Tibial nerve (tissue), 4 donors: Measurements from ENCODE around the gene SF3B1.

ENCODE experiments used
- EP300 ChIP-seq, 2 donors: sonication (generic); formaldehyde crosslinking; IDR thresholded peaks; one replicate each; pipeline ENCODE4 v1.6.1; 2017; ENCODE audit warnings: antibody characterized with exemption in 2 of 2, mild to moderate bottlenecking in 1 of 2
- POLR2A ChIP-seq, 2 donors: fragments of 450-650 bp; IDR thresholded peaks; one replicate each; pipeline ENCODE4 v1.6.1; 2017; ENCODE audit warnings: antibody characterized with exemption in 2 of 2, mild to moderate bottlenecking in 2 of 2, moderate library complexity in 2 of 2
- TF ChIP-seq, protein P1 (sequence below), 5 experiments: fragments of 200-600 bp in 3 of 5; fragments of 450-650 bp in 2 of 5; sonication (generic) in 3 of 5; IDR thresholded peaks; one replicate each; pipeline ENCODE4 v1.5.1; 2016 to 2019; ENCODE audit warnings: antibody characterized with exemption in 5 of 5, mild to moderate bottlenecking in 3 of 5, moderate library complexity in 2 of 5

DNA sequence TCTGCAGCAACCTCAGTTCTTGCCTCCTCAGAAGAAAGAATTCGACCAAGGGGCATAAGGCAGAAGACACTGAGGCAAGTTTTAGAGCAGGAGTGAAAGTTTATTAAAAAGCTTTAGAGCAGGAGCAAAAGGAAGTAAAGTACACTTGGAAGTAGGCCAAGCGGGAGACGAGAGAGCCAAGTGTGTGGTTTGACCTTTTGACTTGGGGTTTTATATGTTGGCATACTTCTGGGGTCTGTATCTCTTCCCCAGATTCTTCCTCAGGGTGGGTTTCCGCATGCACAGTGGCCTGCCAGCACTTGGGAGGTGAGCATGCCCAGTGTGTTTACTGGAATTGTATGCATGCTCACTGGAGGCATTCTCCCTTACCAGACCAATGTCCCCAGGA lies 64.9 kb downstream of the SF3B1 start:
- TF ChIP-seq POLR2A (IDR thresholded peaks at IDR 0.05) (no peak), EP300 (IDR thresholded peaks at IDR 0.05) (no peak)
- TF ChIP-seq, protein P1, sequence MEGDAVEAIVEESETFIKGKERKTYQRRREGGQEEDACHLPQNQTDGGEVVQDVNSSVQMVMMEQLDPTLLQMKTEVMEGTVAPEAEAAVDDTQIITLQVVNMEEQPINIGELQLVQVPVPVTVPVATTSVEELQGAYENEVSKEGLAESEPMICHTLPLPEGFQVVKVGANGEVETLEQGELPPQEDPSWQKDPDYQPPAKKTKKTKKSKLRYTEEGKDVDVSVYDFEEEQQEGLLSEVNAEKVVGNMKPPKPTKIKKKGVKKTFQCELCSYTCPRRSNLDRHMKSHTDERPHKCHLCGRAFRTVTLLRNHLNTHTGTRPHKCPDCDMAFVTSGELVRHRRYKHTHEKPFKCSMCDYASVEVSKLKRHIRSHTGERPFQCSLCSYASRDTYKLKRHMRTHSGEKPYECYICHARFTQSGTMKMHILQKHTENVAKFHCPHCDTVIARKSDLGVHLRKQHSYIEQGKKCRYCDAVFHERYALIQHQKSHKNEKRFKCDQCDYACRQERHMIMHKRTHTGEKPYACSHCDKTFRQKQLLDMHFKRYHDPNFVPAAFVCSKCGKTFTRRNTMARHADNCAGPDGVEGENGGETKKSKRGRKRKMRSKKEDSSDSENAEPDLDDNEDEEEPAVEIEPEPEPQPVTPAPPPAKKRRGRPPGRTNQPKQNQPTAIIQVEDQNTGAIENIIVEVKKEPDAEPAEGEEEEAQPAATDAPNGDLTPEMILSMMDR (IDR thresholded peaks at IDR 0.05) = no peak
